ENCODE measurements around the gene NABP2.

DNA sequence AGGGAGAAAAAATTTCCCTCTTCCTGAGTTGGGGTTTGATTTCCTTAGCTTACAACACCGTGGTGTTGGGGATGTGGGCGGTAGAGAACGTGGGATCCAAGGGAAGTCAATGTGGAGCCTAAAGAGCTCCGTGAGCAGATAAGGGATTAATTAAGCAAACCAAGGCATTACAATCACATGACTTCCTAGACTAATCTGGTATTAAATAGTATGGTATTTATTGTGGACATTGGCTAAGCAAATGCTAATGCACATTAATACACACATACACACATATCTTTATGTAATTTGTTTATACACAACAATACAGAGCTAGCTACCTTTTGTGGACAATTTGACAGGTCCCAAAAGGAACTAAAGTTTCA lies 1.6 kb upstream of the NABP2 start:
- TF ChIP-seq, protein P1, sequence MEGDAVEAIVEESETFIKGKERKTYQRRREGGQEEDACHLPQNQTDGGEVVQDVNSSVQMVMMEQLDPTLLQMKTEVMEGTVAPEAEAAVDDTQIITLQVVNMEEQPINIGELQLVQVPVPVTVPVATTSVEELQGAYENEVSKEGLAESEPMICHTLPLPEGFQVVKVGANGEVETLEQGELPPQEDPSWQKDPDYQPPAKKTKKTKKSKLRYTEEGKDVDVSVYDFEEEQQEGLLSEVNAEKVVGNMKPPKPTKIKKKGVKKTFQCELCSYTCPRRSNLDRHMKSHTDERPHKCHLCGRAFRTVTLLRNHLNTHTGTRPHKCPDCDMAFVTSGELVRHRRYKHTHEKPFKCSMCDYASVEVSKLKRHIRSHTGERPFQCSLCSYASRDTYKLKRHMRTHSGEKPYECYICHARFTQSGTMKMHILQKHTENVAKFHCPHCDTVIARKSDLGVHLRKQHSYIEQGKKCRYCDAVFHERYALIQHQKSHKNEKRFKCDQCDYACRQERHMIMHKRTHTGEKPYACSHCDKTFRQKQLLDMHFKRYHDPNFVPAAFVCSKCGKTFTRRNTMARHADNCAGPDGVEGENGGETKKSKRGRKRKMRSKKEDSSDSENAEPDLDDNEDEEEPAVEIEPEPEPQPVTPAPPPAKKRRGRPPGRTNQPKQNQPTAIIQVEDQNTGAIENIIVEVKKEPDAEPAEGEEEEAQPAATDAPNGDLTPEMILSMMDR (IDR thresholded peaks at IDR 0.05 in 4 of 5, conservative IDR thresholded peaks at IDR 0.05 in 1 of 5): no peak
- TF ChIP-seq POLR2A (IDR thresholded peaks at IDR 0.05): no peak

Data from gastrocnemius medialis (tissue), 4 donors.